Activated CD8-positive, alpha-beta memory T cell treated with anti-CD3 and anti-CD28 coated beads, Interleukin-2, amount 10 ng/mL, durations not matched to agents 7 days and 5 days (primary cell): Measurements from ENCODE around the gene MAP2K3. TPM values are rescaled to one million over a fixed set of nuclear protein-coding genes. Genes with fewer than 3 reads are reported as not detected.
"Not testable (repeated sequence)": the region's sequence is repeated elsewhere in the genome, so short reads cannot be mapped to it uniquely, and the experiment has no call there.

ENCODE experiments used
- ATAC-seq: fragments of 150-1000 bp; cut with Tn5 transposase; one replicate; pipeline ENCODE4 v1.10.0; 2021; ENCODE audit warnings: moderate library complexity
- CTCF ChIA-PET: fragments of 350-600 bp; sonication (Branson Sonifier 250); formaldehyde crosslinking; loops from one replicate; lab custom pipeline; 2021; ENCODE audit warnings: antibody characterized with exemption; lab: Charles Lee
- DNase-seq: peaks from one replicate; pipeline ENCODE4 v3.0.0-alpha.2; 2020
- H3K27ac Mint-ChIP-seq: one replicate; pipeline ENCODE4 v1.8.0; 2021; ENCODE audit warnings: mild to moderate bottlenecking, mixed read lengths
- H3K27me3 Mint-ChIP-seq: one replicate; pipeline ENCODE4 v1.8.0; 2021; ENCODE audit warnings: mixed read lengths
- H3K36me3 Mint-ChIP-seq: one replicate; pipeline ENCODE4 v1.8.0; 2021; ENCODE audit warnings: mild to moderate bottlenecking, mixed read lengths
- H3K4me1 Mint-ChIP-seq: one replicate; pipeline ENCODE4 v1.8.0; 2021; ENCODE audit warnings: mixed read lengths
- H3K4me3 Mint-ChIP-seq: one replicate; pipeline ENCODE4 v1.8.0; 2021; ENCODE audit warnings: mild to moderate bottlenecking, moderate library complexity, mixed read lengths
- H3K9me3 Mint-ChIP-seq: one replicate; pipeline ENCODE4 v1.8.0; 2022; ENCODE audit warnings: low read depth, mixed read lengths
- total RNA-seq, 2 experiments: library from RNA; stranded (reverse); gene quantifications; one replicate each; pipeline ENCODE4 v1.2.3, GENCODE V29; 2021

MAP2K3 gene
- total RNA-seq, 2 experiments from 2014 or later, result 65.5 to 97.3 TPM

DNA sequence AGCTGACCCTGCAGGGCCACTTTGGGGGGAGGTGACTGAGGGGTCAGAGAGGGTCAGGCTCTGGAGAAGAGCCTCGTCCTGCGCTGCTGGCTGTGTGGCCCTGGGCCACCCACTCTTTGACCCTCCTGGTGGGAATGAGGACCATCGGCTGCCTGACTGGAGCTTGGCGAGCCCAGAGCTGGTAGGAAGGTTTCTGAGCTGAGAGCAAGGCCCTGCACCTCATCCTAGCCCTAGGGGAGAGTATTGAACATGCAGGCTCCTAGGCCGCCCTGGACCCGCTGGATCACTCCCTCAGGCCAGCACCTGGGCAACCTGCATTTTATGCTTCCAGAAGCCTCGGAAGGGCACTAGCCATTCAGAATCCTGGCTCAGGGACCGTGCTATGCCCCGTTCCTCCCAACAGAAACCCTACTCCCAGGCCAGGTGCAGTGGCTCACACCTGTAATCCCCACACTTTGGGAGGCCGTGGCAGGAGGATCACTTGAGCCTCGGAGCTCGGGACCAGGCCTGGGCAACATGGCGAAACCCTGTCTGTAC lies 14.5 kb downstream of the MAP2K3 start:
- DNase-seq (no peak), ATAC-seq (no peak)
- Mint-ChIP-seq H3K27me3 (no peaks in the 10 kb centered on the region), H3K36me3 (peaks cover 16% of the 10 kb centered on the region), H3K4me1 (no peaks in the 10 kb centered on the region), H3K4me3 (no peak overlapping the region), H3K9me3 (no peaks in the 10 kb centered on the region), H3K27ac (no peak overlapping the region)
- CTCF ChIA-PET, result no interaction called here

DNA sequence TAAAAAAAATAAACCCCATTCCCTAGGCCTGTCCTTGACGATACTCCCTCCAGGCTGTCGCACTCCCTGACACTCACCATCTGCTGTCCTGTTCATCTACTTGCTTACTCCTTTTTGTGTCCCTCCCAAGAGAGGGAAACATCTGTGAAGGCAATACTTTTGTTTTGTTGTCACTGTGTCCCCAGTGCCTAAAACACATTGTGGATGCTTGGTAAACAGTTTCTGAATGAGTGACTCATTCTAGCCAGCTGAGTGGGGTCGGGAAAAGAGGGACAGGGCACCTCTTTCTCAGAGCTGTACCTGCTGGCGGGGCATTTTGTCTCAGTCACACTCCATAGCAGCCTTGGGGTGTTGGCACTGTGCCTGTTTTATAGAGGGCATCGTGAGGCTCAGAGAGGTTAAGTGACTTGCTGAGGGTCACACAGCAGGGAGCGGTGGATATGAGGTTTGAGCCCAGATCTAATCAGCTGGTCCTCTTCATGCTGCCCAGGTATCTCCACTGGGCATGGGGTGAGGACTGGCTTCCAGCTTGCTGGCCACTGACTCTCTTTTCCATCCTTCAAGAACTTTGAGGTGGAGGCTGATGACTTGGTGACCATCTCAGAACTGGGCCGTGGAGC lies 15.6 kb downstream of the MAP2K3 start:
- ATAC-seq, result no peak
- Mint-ChIP-seq H3K4me3 (no peak overlapping the region), H3K9me3 (no peaks in the 10 kb centered on the region), H3K4me1 (no peaks in the 10 kb centered on the region), H3K36me3 (peaks cover 18% of the 10 kb centered on the region), H3K27me3 (no peaks in the 10 kb centered on the region), H3K27ac (no peak overlapping the region)
- no peak for DNase-seq
- CTCF ChIA-PET, result no interaction called here

DNA sequence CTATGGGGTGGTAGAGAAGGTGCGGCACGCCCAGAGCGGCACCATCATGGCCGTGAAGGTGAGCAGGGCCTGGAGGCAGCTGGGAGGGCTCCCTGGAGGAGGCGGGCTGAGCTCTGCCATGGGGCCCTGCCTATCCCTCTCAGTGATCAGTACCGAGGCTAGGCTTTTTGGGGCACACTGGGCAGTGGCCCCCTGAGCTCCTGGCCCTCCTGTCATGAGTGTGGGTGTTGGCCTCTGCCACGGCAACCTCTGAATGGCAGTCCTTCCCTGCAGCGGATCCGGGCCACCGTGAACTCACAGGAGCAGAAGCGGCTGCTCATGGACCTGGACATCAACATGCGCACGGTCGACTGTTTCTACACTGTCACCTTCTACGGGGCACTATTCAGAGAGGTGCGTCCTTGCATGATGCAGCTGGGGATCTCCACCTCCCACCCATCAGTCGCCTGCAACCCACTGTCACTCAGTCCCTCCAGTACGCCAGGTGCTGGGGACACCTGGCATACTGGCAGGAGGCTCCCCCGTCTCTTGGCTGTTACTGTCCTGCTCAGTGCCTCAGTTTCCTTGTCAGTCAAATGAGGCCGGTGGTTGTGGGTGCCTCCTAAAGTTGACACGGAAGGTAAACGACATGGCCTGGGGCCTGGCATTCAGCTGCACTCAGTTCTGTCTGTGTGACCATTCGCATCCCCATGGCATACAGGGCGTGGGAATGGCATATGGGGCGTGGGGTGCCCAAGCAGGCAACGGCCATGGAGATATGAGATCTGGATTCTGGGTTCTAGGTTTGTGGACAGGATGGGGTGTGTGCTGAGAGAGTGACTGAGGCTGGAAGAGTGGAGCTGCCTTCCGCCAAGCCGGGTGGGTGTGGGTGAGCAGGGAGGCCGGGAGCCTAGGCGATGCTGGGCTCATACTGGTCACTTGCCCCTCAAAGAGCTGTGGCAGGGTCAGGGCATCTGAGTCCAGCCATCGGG lies 16.4 kb downstream of the MAP2K3 start:
- ATAC-seq (no peak), DNase-seq (no peak)
- peaks cover 23% of the 10 kb centered on the region for H3K36me3 Mint-ChIP-seq
- no peaks in the 10 kb centered on the region for H3K9me3 Mint-ChIP-seq
- H3K27ac Mint-ChIP-seq, result no peak overlapping the region
- H3K4me3 Mint-ChIP-seq, result no peak overlapping the region
- no peaks in the 10 kb centered on the region for H3K27me3 Mint-ChIP-seq
- no peaks in the 10 kb centered on the region for H3K4me1 Mint-ChIP-seq
- CTCF ChIA-PET, result interaction anchor here (0.9 kb wide), 1 partner anchor 201 kb away, joined by 6 read pairs; no protein-coding TSS in a partner anchor

DNA sequence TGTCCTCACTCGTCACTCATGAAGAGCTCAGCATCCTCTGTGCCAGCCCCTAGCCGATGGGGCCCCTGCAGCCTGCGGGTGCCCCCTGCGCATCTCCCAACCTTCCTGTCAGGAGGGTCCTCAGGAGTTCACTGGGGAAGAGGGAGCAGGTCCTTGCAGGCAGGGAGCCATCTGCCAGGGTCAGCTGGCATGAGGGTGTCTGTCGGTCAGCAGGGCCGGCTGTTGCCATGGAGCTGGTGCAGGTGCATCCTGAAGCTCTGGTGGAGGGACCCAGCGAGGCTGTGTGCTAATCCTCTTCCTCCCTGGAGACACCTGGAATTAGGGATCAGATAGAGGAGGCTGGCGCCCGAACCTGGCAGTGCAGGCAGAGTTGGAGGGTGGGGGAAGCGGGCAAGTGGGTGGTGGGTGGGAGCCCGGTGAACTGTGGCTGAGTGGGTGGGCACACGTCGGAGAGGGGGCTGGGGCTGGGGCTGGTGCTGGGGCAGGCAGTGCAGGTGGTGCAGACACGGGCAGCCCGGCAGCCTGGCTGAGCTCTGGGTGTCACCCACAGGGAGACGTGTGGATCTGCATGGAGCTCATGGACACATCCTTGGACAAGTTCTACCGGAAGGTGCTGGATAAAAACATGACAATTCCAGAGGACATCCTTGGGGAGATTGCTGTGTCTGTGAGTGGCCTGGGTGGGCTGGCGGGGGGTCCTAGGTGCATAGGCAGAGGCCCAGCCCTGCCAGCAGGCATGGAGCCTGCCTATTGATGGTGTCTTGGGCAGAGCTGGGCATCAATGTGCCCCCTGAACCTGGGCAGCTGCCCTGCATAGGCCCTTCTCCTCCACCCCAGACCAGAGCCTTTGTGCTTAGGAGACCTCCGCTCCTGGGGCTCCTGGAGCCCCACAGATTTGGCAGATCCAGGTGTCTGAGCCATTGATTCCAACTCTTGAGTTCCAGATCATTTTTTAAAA lies 17.4 kb downstream of the MAP2K3 start:
- no peaks in the 10 kb centered on the region for H3K27me3 Mint-ChIP-seq
- CTCF ChIA-PET, result interaction anchor here (0.6 to 0.9 kb wide), 2 partner anchors 202 to 499 kb away, joined by 4 to 6 read pairs; no protein-coding TSS in a partner anchor

DNA sequence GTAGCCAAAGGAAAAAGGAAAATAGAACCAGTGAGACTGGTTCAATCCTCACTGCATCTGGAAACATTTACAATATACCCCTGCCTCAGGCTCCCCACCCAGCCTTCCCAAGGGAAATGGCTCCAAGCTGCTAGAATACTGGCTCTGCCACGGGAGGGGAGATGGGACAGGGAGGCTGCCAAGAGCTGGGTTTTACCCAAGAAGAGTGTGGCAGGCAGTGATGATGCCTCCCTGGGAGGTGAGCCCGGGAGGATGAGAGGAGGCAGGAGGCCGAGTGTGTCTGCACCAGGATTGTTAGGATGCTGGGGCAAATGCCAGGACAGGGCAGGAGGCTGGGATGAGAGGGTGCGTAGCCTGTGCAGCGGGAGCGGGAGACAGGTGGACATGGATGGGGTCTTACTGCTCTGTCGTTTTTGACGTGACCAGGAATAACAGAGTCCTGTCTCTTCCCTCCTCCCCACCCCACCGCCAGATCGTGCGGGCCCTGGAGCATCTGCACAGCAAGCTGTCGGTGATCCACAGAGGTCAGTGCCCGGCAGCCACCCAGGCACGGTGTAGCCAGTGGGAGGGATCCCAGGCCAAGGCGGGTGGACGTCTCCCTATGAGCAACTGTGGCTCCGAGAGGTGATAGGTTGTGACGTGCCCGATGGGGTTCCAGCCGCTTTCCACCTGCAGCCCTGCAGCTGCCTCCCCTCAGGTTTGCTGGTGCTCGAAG lies 18.4 kb downstream of the MAP2K3 start:
- ATAC-seq (no peak), DNase-seq (no peak)
- H3K27ac Mint-ChIP-seq, result no peak overlapping the region
- H3K36me3 Mint-ChIP-seq, result peaks cover 34% of the 10 kb centered on the region
- no peaks in the 10 kb centered on the region for H3K9me3 Mint-ChIP-seq
- CTCF ChIA-PET, result no interaction called here
- no peaks in the 10 kb centered on the region for H3K27me3 Mint-ChIP-seq
- H3K4me1 Mint-ChIP-seq, result no peaks in the 10 kb centered on the region
- no peak overlapping the region for H3K4me3 Mint-ChIP-seq

More for the DNA sequence above, 17.4 kb downstream of the MAP2K3 start:
- H3K4me3 Mint-ChIP-seq, result no peak overlapping the region
- H3K4me1 Mint-ChIP-seq, result no peaks in the 10 kb centered on the region
- no peaks in the 10 kb centered on the region for H3K9me3 Mint-ChIP-seq
- no peak for DNase-seq
- H3K27ac Mint-ChIP-seq, result no peak overlapping the region
- no peak for ATAC-seq
- H3K36me3 Mint-ChIP-seq, result peaks cover 30% of the 10 kb centered on the region

DNA sequence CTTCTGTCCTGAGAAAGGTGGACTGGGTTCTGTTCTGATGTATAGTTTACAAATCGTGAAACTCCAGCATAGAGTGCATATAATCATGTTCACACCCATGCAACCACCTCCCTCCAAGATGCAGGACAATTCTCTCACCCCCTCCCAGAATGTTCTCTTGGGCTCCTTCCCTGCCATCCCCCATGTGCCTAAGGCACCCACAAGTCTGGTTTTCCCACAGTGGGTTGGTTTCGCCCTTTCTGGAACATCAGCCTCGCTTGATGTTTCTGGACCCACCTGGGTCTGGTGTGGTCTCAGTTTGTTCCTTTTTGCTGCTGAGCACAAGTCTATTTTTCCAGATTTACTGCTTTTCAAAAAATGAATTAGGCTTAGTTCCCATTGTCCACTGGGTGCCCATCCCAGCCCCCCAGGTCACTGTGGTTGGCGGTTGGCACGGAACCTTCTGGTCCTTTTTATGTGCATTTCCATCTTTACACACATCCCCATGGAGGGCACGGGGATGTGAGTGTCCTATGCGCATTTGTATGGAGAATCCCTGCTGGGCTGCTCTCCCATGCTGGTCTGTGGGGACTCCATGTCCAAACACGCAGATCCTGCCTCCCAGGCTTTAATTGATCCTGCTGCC lies 19.0 kb downstream of the MAP2K3 start:
- peaks cover under 1% of the 10 kb centered on the region for H3K9me3 Mint-ChIP-seq
- DNase-seq (no peak), ATAC-seq (no peak)
- H3K4me3 Mint-ChIP-seq, result no peak overlapping the region
- H3K27ac Mint-ChIP-seq, result no peak overlapping the region
- no peaks in the 10 kb centered on the region for H3K27me3 Mint-ChIP-seq
- CTCF ChIA-PET, result no interaction called here
- H3K36me3 Mint-ChIP-seq, result peaks cover 39% of the 10 kb centered on the region
- H3K4me1 Mint-ChIP-seq, result no peaks in the 10 kb centered on the region

DNA sequence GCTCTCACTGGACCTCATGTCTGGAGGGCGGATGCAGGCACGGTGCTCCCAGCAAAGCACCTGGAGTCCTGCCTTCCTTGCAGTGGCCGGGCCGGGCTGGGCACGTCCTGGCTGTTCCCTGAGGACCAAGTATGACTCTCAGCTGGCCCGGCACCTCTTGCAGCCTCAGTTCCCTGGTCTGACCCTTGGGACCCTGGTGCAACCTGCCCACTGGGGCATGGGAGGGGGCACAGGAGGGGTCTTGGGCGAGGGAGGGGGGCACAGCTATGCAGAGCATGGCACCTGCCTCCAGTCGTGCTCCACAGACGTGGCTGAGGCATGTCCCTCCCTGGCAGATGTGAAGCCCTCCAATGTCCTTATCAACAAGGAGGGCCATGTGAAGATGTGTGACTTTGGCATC lies 19.6 kb downstream of the MAP2K3 start:
- CTCF ChIA-PET, result no interaction called here
- Mint-ChIP-seq H3K4me3 (no peak overlapping the region), H3K4me1 (no peaks in the 10 kb centered on the region), H3K27me3 (no peaks in the 10 kb centered on the region), H3K36me3 (peaks cover 45% of the 10 kb centered on the region), H3K9me3 (peaks cover 4% of the 10 kb centered on the region), H3K27ac (no peak overlapping the region)
- ATAC-seq, result no peak
- DNase-seq, result no peak

DNA sequence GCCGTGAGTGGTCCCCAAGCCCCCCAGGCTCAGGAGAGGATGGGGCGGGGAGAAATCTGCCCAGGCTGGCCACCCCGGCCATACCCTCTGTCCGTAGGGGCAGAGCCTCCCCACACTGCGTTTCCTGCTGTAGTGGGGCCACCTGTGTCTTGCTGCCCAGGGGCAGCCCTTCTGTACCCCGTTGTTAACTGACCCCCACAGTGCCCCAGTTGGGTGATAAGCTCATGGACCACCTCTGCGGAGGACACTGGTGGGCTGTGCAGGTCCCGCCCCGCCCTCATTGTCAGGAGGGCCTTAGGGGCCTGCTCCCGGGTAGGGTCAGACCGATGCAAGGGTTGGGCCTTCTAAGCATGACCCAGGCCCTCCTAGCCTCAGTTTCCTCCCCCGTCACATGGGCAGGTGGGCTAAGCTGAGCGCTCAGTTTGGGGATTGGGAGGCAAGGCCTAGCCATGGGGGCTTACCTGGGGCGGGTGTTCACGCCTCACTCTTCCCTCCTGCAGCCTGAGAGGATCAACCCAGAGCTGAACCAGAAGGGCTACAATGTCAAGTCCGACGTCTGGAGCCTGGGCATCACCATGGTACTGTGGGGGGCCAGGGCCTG lies 20.1 kb downstream of the MAP2K3 start:
- H3K9me3 Mint-ChIP-seq, ATAC-seq, CTCF ChIA-PET, H3K4me3 Mint-ChIP-seq, H3K27ac Mint-ChIP-seq, H3K27me3 Mint-ChIP-seq, H3K4me1 Mint-ChIP-seq, DNase-seq: not testable (repeated sequence)
- peaks cover 45% of the 10 kb centered on the region for H3K36me3 Mint-ChIP-seq

DNA sequence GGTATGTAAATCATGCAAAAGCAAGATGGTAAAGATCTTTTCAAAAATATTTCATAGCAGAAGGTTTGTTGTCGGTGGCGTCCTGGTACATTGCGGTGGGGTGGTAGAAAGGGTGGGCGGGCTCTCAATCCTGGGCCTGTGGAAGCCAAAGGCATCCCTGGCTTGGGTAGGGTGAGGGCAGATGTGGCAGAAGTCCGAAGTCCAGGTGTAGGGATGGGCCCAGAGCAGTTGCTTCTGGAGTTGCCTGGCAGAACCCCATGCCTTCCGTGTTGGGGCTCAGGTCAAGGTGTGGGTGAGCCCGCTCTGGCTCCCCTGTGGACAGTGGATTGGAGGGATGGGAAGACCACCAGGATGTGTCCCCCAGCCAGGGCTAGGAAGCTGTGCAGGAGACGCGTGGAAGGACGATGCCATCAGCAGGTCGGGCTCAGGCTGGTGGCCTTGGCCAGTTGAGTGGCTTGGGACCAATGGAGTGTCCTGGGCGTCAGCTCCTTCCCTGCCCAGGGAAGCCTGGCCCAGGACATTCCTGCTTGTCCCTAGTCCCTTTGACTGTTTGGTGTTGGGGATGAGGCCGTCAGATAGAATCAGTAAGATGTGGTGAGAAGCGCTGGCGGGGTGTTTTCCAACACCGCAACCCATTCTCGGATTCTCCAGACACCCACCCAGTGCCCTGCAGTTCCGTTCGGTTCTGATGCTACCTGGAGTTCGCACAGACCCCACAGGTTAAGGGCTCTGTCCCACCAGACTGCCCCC lies 21.1 kb downstream of the MAP2K3 start:
- H3K4me3 Mint-ChIP-seq, H3K9me3 Mint-ChIP-seq, H3K27me3 Mint-ChIP-seq, DNase-seq, H3K27ac Mint-ChIP-seq, ATAC-seq, H3K4me1 Mint-ChIP-seq, CTCF ChIA-PET: not testable (repeated sequence)
- peaks cover 46% of the 10 kb centered on the region for H3K36me3 Mint-ChIP-seq

DNA sequence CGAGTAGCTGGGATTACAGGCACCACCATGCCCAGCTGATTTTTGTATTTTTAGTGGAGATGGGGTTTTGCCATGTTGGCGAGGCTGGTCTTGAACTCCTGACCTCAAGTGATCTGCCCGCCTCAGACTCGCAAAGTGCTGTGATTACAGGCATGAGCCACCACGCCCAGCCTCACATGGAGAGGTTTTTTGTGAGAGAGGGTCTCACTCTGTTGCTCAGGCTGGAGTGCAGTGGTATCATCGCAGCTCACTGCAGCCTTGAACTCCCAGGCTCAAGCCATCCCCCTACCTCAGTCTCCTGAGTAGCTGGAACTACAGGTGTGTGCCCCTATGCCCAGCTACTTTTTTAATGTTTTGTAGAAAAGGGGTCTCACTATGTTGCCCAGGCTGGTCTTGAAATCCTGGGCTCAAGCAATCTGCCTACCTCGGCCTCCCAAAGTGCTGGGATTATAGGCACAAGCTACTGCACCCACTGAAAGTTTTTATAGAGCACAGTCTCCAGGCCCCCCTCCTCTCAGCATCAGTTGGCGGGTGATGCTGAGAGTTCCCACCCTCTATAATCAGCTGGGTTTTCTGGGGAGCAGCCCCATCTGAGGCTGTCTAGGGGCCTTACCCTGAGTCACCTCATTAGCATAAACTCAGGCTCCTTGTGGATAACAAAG lies 22.2 kb downstream of the MAP2K3 start:
- H3K4me1 Mint-ChIP-seq, H3K27me3 Mint-ChIP-seq, H3K9me3 Mint-ChIP-seq, H3K27ac Mint-ChIP-seq, H3K4me3 Mint-ChIP-seq, DNase-seq, ATAC-seq, CTCF ChIA-PET: not testable (repeated sequence)
- peaks cover 42% of the 10 kb centered on the region for H3K36me3 Mint-ChIP-seq

DNA sequence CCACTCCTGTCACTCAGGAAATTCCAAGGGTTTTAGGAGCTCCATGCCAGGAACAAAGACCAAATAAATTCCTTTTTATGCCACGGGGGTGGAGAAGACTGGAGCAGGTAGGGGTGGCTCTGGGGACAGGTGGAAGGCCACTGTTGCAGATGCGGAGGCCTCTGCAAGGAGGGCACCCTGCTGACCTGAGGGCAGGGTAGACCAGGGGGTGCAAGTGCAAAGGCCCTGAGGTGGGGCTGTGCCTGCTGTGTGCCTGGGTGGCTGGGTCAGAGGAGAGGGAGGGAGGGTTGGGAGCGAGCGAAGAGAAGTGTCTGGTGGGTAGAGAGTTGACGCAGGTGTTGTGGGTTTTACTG lies 22.7 kb downstream of the MAP2K3 start:
- DNase-seq, H3K9me3 Mint-ChIP-seq, CTCF ChIA-PET, ATAC-seq, H3K4me1 Mint-ChIP-seq, H3K27me3 Mint-ChIP-seq, H3K4me3 Mint-ChIP-seq, H3K27ac Mint-ChIP-seq: not testable (repeated sequence)
- peaks cover 40% of the 10 kb centered on the region for H3K36me3 Mint-ChIP-seq
